HepG2 (cell line): ENCODE data around the gene PSMB2. TPM values are rescaled to one million over a fixed set of nuclear protein-coding genes. Genes with fewer than 3 reads are reported as not detected.

ENCODE experiments used
- ATF4 ChIP-seq, 2 experiments: fragments of 450-650 bp in 1 of 2; sonication (generic) in 1 of 2; formaldehyde crosslinking; IDR thresholded peaks; 2 replicates each; pipeline versions ENCODE4 v1.5.0 to v1.8.0; 2020 to 2022; ENCODE audit warnings: mild to moderate bottlenecking in 1 of 2, missing genetic modification reagents in 1 of 2
- FLYWCH1 ChIP-seq: sonication (generic); formaldehyde crosslinking; IDR thresholded peaks from 2 replicates; pipeline ENCODE4 v1.8.1; 2023; ENCODE audit warnings: mild to moderate bottlenecking, missing genetic modification reagents
- GFI1 ChIP-seq: sonication (generic); formaldehyde crosslinking; IDR thresholded peaks from 2 replicates; pipeline ENCODE4 v1.5.0; 2020; ENCODE audit warnings: missing genetic modification reagents, mild to moderate bottlenecking, borderline replicate concordance
- LBX2 ChIP-seq: sonication (generic); formaldehyde crosslinking; IDR thresholded peaks from 2 replicates; pipeline ENCODE4 v1.5.0; 2020; ENCODE audit warnings: missing genetic modification reagents, mild to moderate bottlenecking, borderline replicate concordance
- NFAT5 ChIP-seq: sonication (generic); formaldehyde crosslinking; IDR thresholded peaks from 2 replicates; pipeline ENCODE4 v1.4.0; 2020; ENCODE audit warnings: missing genetic modification reagents
- RBM39 ChIP-seq: fragments of 200-400 bp; formaldehyde crosslinking; IDR thresholded peaks from one replicate; pipeline ENCODE4 v1.6.1; 2018; ENCODE audit warnings: antibody characterized with exemption, mild to moderate bottlenecking, low read depth, low read length; ENCODE audit not compliant: poor library complexity, severe bottlenecking
- RNF219 ChIP-seq: sonication (generic); formaldehyde crosslinking; IDR thresholded peaks from 2 replicates; pipeline ENCODE4 v1.5.0; 2020; ENCODE audit warnings: mild to moderate bottlenecking, missing genetic modification reagents
- SP5 ChIP-seq: IDR thresholded peaks from 2 replicates; pipeline ENCODE4 v1.6.1; 2016; ENCODE audit warnings: low read depth, borderline replicate concordance
- SSRP1 ChIP-seq: IDR thresholded peaks from 2 replicates; pipeline ENCODE4 v1.6.1; 2016; ENCODE audit warnings: control low read depth
- TEAD2 ChIP-seq: sonication (generic); formaldehyde crosslinking; IDR thresholded peaks from 2 replicates; pipeline ENCODE4 v1.9.0; 2021; ENCODE audit warnings: missing genetic modification reagents
- ZKSCAN5 ChIP-seq: sonication (generic); formaldehyde crosslinking; IDR thresholded peaks from 2 replicates; pipeline ENCODE4 v1.5.1; 2020; ENCODE audit warnings: mild to moderate bottlenecking, missing genetic modification reagents
- ZNF552 ChIP-seq: sonication (generic); formaldehyde crosslinking; IDR thresholded peaks from 2 replicates; pipeline ENCODE4 v1.9.0; 2022; ENCODE audit warnings: missing genetic modification reagents, mild to moderate bottlenecking, borderline replicate concordance
- ZNF782 ChIP-seq: sonication (generic); formaldehyde crosslinking; IDR thresholded peaks from 2 replicates; pipeline ENCODE4 v1.4.0; 2020; ENCODE audit warnings: missing genetic modification reagents, mild to moderate bottlenecking, borderline replicate concordance
- ZNF792 ChIP-seq: IDR thresholded peaks from 2 replicates; pipeline ENCODE4 v1.6.1; 2016
- ZNF878 ChIP-seq: sonication (generic); formaldehyde crosslinking; IDR thresholded peaks from 2 replicates; pipeline ENCODE4 v1.8.1; 2023; ENCODE audit warnings: mild to moderate bottlenecking, missing genetic modification reagents, moderate library complexity
- polyA plus RNA-seq, 8 experiments: library from polyadenylated mRNA; depleted of rRNA in 3 of 8; stranded (reverse) in 7 of 8; unstranded in 1 of 8; fragments of >200 nt; fragmentation: Illumina TruSeq in 4 of 8; extraction: Trizol in 4 of 8; gene quantifications; 2 replicates each; pipeline versions ENCODE4 v1.2.1 to v1.2.3, GENCODE V29; 2011 to 2016; ENCODE audit warnings: low read depth in 4 of 8, missing spikeins in 1 of 8, mixed read lengths in 1 of 8; ENCODE audit not compliant: insufficient read depth in 1 of 8
- total RNA-seq, 5 experiments: library from RNA; depleted of rRNA; stranded (reverse); fragments of >200 nt; fragmentation: Illumina TruSeq; extraction: Trizol; gene quantifications; 2 replicates each; pipeline ENCODE4 v1.2.3, GENCODE V29; 2016; ENCODE audit warnings: low read depth in 1 of 5

The PSMB2 gene
- total and polyA plus RNA-seq, 2 of the 13 experiments (the other 11 are each of a cell fraction or from before 2014, with no cell fraction given): 60.6 to 62.2 TPM

- no peak for TF ChIP-seq ZNF782
- no peak for TF ChIP-seq LBX2
- no peak for TF ChIP-seq RBM39
- TF ChIP-seq SP5 (CRISPR knock-in tag): no peak
- TF ChIP-seq ATF4 (CRISPR knock-in tag; IDR thresholded peaks at IDR 0.05): peak in 1 of 2 experiments; percentile 72; a peak in 2 of 4 replicates
- no peak for TF ChIP-seq ZKSCAN5 (CRISPR knock-in tag)
- TF ChIP-seq SSRP1 (CRISPR knock-in tag): no peak
- TF ChIP-seq NFAT5: no peak
- TF ChIP-seq ZNF552 (CRISPR knock-in tag): no peak
- TF ChIP-seq RNF219 (CRISPR knock-in tag): no peak
- peak; percentile 95 for TF ChIP-seq GFI1 (CRISPR knock-in tag)
- TF ChIP-seq FLYWCH1: no peak
- peak; percentile 32; the same call in 1 of the 2 replicates for TF ChIP-seq ZNF792
- TF ChIP-seq ZNF878: no peak
- no peak for TF ChIP-seq TEAD2 (CRISPR knock-in tag)
Measured at GRCh38 chr1:35555601-35556477, 85.5 kb downstream of the PSMB2 start (continued).
